ENCODE results near the gene TMEM86A.
A peak's percentile ranks its signal among the peaks of the same experiment; 100 is the strongest.
"Not testable (repeated sequence)": the region's sequence is repeated elsewhere in the genome, so short reads cannot be mapped to it uniquely, and the experiment has no call there.

Gene TMEM86A

GRCh38 chr11:18698341-18699268, at the start of gene TMEM86A:
TMEM86A (plus strand) TSS chr11:18698779; CDS start chr11:18698887, 108 bp downstream.
- DNase-seq, result peak; percentile 92 to 95 (median 95)

- no peak for DNase-seq
Observed at GRCh38 chr11:18650353-18650752, 48.2 kb upstream of the TMEM86A start.

- DNase-seq, result peak in 2 of 3 experiments; percentile 8 to 18
Observed at GRCh38 chr11:18650859-18651557, 47.6 kb upstream of the TMEM86A start.

- DNase-seq, result no peak
Observed at GRCh38 chr11:18657673-18658072, 40.9 kb upstream of the TMEM86A start.

- not testable (repeated sequence) for DNase-seq
Observed at GRCh38 chr11:18665353-18665872, 33.2 kb upstream of the TMEM86A start.

- no peak for DNase-seq
Observed at GRCh38 chr11:18668131-18668530, 30.4 kb upstream of the TMEM86A start.

- DNase-seq, result no peak
Observed at GRCh38 chr11:18669219-18669596, 29.4 kb upstream of the TMEM86A start.

- DNase-seq, result peak in 1 of 3 experiments; percentile 31
Observed at GRCh38 chr11:18669711-18670110, 28.9 kb upstream of the TMEM86A start.

GRCh38 chr11:18671246-18671645, 27.3 kb upstream of the TMEM86A start:
- no peak for DNase-seq

GRCh38 chr11:18672209-18672608, 26.4 kb upstream of the TMEM86A start:
- peak in 2 of 3 experiments; percentile 5 to 39 for DNase-seq

- no peak for DNase-seq
Observed at GRCh38 chr11:18676803-18677202, 21.8 kb upstream of the TMEM86A start.

GRCh38 chr11:18677560-18677959, 21.0 kb upstream of the TMEM86A start:
- DNase-seq, result no peak

GRCh38 chr11:18681949-18682348, 16.6 kb upstream of the TMEM86A start:
- not testable (repeated sequence) for DNase-seq

- no peak for DNase-seq
Observed at GRCh38 chr11:18682466-18682865, 16.1 kb upstream of the TMEM86A start.

- no peak for DNase-seq
Observed at GRCh38 chr11:18684267-18684666, 14.3 kb upstream of the TMEM86A start.

GRCh38 chr11:18691467-18692140, 7.0 kb upstream of the TMEM86A start:
- DNase-seq, result not testable (repeated sequence)

GRCh38 chr11:18692941-18693760, 5.4 kb upstream of the TMEM86A start:
- no peak for DNase-seq

GRCh38 chr11:18696638-18697225, 1.8 kb upstream of the TMEM86A start:
- no peak for DNase-seq

- DNase-seq, result no peak
Observed at GRCh38 chr11:18697576-18697975, 1.0 kb upstream of the TMEM86A start.

GRCh38 chr11:18699269-18699596, 654 bp downstream of the TMEM86A start:
- DNase-seq, result no peak

- no peak for DNase-seq
Observed at GRCh38 chr11:18699848-18700261, 1.3 kb downstream of the TMEM86A start.

GRCh38 chr11:18700375-18700774, 1.8 kb downstream of the TMEM86A start:
- DNase-seq, result peak in 1 of 3 experiments; percentile 7
